PC-9 (cell line): Measurements from ENCODE around the gene CLTRN.

Source experiments
- CTCF ChIP-seq: fragments of 200-600 bp; sonication (generic); conservative IDR thresholded peaks from 2 replicates; pipeline ENCODE4 v1.6.1; 2017; ENCODE audit warnings: mixed run types, antibody characterized with exemption, mild to moderate bottlenecking, moderate library complexity
- EZH2 ChIP-seq: fragments of 200-600 bp; sonication (generic); IDR thresholded peaks from 2 replicates; pipeline ENCODE4 v1.8.0; 2017; ENCODE audit warnings: antibody characterized with exemption, low read depth

- peak; percentile 48 for TF ChIP-seq CTCF
- TF ChIP-seq EZH2 = no peak
Observed at GRCh38 chrX:15594371-15594770, 70.2 kb downstream of the CLTRN start.
